HG02678 (cell line): ENCODE measurements around the gene GAGE10.
"Not testable (repeated sequence)": the region's sequence is repeated elsewhere in the genome, so short reads cannot be mapped to it uniquely, and the experiment has no call there.

Experiments used
- ATAC-seq: cut with Tn5 transposase; IDR thresholded peaks from one replicate; pipeline ENCODE4 v1.9.1; 2021; ENCODE audit warnings: mild to moderate bottlenecking, moderate library complexity; ENCODE audit not compliant: unreplicated experiment

Gene GAGE10

GRCh38 chrX:49276207-49276606 lies 27.2 kb upstream of the GAGE10 start:
- no peak for ATAC-seq

GRCh38 chrX:49276671-49277534 lies 26.5 kb upstream of the GAGE10 start:
- no peak for ATAC-seq

- ATAC-seq: no peak
Observed at GRCh38 chrX:49277535-49277830, 26.0 kb upstream of the GAGE10 start.

DNA sequence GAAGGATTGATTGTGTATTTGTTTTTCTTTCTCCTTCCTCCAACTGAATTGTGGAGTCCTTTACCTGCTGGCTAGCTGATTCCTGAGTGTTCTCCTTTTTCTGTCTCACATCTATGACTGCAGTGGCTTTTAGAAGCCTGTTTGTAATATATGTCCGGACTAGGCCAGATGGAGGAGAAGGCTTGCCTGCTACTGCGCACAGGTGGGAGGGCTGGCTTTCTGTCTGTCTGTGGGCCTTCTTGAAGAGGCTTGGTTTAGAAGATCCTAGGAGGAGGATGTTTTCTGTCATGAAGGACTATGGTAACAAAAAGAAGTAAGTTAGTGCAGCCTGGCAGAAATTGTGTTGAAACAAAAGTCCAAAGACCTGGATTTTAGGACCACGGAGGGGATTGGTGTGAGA lies 25.4 kb upstream of the GAGE10 start:
- ATAC-seq: no peak

DNA sequence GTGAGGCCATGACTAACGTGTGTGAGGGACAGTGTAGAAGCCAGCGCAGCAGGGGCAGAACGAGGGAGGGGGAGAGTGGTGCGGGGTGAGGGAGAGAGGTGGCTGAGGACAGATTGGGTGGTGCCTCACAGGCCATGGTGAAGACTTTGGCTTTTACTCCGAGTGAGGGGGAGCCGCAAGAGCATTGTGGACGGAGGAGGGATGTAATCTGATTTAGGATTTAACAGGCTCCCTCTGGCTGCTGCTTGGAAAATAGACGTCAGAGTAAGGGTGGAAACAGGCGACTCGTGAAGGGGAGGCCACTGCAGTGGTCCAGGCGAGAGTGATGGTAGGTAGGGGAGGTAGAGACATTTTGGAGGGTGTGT lies 20.8 kb upstream of the GAGE10 start:
- no peak for ATAC-seq

- ATAC-seq: no peak
Observed at GRCh38 chrX:49284212-49284611, 19.2 kb upstream of the GAGE10 start.

GRCh38 chrX:49286136-49286535 lies 17.3 kb upstream of the GAGE10 start:
- ATAC-seq: no peak

DNA sequence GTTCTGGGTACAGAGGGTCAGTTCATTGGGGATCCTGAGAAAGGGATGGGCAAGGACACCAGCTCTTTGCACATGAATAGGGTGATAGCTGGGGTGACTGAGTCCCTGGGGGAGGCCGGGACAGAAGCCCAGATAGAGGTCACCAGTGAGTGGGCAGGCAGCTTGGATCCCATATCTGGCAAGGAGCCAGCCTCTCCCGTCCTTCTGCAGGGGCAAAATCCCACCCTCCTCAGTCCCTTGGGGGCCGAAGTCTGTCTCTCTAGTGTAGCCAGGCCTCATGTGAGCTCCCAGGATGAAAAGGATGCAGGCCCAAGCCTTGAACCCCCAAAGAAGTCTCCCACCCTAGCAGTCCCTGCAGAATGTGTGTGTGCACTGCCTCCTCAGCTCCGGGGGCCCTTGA lies 16.9 kb upstream of the GAGE10 start:
- ATAC-seq: no peak

DNA sequence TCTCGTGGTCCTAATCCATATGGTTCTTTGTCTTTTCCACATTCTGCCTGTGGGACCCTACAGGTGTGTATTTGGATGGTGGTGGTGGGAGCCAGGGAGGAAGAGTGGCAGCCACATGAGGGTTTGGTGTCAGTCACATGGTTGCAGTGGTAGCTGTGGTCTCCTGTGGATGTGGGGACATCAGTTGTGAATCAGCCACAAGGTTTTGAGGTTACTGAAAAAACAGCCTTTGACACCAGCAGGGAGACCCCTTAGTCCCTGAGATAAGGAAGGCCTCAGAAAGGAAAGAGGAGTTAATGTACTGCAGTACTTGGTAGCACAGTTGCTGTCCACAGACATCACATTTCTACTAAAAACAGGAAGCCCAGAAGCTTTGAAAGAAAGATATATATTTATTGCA lies 15.8 kb upstream of the GAGE10 start:
- ATAC-seq: no peak

DNA sequence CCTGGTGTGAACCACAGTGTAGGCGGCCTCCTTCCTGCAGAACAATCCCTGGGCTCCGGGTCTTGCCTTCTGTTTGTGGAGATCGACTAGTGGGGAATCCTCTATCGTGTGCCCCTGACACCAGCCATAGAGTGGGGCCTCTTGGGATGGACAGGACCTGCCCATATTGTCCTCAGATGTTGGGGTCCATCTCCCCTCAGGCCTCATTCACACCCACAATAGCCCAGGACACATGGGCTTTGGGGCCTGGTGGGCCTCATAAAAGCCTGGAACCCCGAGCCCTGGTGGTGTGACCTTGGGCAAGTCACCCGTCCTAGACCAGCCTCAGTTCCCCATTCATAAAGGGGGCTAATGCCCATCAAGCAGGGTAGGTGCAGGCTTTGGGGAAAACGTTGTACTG lies 13.2 kb upstream of the GAGE10 start:
- ATAC-seq: no peak

DNA sequence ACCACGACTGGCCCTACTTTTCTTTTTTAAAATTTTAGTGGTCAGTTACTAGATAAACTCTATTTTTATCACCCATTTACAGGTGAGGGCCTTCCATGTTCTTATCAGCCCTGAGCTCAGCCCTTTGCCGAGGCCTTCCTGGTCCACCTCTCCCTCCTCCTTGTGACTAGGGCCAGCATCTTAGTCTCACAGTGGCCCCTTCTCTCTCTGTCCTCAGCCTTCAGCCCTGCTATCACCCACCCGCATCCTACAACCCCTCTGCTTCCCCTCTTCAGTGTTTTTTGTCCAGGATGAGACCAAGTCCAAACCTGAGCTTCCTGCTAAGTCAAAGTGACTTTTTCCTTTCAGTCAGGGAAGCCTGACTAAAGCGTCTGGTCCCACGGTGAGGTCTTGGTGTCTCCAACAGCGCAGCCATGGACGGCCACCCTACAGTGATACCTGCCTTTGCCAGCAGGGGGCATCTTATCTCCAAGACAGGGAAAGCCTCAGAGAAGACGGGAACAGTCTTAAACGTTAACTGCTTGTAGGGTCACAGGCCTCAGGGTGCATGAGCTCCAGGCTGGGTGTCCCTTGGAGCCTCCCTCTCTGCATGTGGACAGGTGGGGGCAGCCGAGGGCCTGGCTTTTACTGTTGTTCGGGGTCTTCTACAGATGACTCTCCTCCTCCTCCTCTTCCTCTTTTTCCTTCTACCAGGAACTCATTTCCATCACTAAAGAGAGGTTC lies 11.7 kb upstream of the GAGE10 start:
- no peak for ATAC-seq

GRCh38 chrX:49292400-49293362 lies 10.8 kb upstream of the GAGE10 start:
- ATAC-seq: no peak

GRCh38 chrX:49299293-49299692 lies 4.2 kb upstream of the GAGE10 start:
- not testable (repeated sequence) for ATAC-seq

GRCh38 chrX:49300703-49301102 lies 2.7 kb upstream of the GAGE10 start:
- ATAC-seq: no peak

GRCh38 chrX:49307775-49308174 lies 4.3 kb downstream of the GAGE10 start:
- not testable (repeated sequence) for ATAC-seq

DNA sequence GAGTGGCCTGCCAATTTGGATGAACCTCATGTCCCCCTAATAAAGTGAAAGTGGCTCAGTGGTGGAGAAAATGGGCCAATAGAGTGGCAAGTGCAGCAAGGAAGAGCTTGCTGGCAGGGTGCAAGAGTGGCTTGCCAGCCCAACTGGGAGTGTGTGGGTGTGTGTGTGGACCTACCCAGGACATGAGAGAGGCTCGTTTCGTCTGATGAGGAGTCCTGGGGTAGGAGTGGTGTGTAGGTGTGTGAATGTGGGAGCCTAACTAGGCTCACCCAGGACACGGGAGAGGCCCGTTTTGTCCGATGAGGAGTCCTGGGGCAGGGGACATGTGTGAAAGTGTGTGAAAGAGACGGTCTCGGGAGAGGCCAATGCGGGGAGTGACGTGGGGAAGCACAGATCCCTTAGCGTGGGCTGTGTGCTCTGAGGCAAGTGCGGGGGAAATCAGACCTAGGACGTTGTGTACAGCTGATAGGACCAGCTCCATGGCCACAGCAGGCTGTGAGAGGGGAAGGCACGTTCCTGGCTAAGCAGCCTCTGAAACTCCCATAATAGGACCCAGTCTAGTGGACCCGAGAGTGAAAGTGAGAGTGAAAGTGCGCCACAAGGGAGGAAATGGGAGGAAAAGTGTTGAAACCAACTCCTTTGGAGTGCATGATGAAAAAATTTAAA lies 5.3 kb downstream of the GAGE10 start:
- ATAC-seq: no peak

DNA sequence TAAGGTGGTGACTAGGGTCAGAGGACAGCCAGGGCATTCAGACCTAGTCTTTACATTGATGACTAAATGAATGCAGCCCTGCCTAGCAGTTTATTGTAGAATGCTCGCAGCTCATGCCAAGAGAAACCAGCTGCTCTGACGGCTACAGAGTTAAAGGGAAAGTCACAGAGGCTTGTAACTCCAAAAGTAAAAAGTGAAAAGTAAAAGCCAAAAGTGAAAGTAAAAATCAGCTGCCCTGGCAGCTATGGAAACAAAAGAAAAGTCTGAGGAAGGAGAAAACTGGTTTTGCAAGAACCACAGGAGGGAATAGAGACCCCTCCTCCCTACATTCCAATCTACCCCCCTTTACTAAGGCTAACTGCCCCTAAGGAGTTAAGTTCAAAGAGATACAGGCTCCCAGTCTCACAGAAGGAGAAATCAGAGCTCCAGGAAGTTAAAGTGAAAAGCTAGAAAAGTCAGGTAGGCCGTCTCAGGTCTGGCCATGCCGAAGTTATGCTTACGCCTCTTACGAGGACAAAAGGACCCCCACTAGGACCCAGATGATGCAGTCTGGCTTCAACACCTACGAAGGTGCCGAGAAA lies 6.0 kb downstream of the GAGE10 start:
- no peak for ATAC-seq

DNA sequence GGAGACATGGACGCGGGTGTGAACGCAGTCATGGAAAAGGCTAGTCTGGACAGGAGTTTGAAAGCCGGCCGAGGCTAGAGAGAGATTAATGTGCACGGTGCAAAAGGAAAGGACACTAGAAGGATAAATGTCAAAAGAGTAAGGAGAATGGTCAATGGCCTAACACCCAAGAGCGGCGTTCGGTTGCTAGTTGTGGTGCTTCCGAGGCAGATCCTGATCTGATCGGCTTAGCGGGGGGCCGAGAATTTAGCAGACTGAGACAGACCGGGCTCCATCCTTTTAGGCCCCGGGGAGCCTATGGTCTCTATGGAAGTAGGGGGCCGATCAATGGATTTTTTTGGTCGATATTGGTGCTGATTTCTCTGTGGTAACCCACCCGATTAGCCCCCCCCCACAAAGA lies 6.9 kb downstream of the GAGE10 start:
- no peak for ATAC-seq

- ATAC-seq: no peak
Observed at GRCh38 chrX:49312176-49312575, 8.7 kb downstream of the GAGE10 start.

DNA sequence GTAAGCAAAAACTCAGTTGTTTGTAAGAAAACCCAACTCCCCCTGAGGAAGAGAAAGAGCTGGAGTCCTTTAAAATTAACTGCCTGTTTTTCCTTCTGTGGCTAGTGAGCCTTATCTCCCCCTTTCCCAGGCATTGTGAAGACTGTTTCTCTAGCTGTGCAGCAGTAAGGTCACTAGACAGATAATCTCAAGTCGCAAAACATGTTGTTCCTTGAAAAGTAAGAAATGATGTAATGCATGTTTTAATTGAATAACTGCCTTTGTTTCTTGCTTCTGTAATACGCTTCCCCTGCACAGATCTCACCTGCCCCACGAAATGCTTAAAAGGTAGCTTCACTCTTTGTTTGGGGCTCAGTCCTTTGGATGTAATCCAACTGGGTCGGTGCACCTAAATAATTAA lies 12.6 kb downstream of the GAGE10 start:
- no peak for ATAC-seq

DNA sequence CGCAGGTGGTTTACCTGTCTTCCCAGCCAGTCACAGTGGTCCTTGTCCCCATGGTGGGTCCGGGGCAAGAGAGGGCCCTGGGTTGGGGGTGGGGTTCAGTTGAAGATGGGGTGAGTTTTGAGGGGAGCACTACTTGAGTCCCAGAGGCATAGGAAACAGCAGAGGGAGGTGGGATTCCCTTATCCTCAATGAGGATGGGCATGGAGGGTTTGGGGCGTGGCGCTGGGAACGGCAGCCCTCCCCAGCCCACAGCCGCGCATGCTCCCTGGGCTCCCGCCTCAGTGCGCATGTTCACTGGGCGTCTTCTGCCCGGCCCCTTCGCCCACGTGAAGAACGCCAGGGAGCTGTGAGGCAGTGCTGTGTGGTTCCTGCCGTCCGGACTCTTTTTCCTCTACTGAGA lies 18.3 kb downstream of the GAGE10 start, which contains the start of gene GAGE12J:
GAGE12J (plus strand) TSS at position 301 of the 400 bp plus-strand sequence. CDS start 1,157 bp downstream, outside the sequence.
- ATAC-seq: not testable (repeated sequence)
